Osteoblast (primary cell): ENCODE measurements around the gene DDN. TPM values are rescaled to one million over a fixed set of nuclear protein-coding genes. Genes with fewer than 3 reads are reported as not detected.

Experiments
- DNase-seq: peaks from one replicate; pipeline ENCODE4 v3.0.0; 2011; ENCODE audit warnings: low spot score, mixed read lengths; ENCODE audit not compliant: insufficient read length; ENCODE audit errors: missing footprints
- H2AFZ ChIP-seq: 2 replicates; pipeline ENCODE4 v1.6.0; 2011; ENCODE audit warnings: mild to moderate bottlenecking, low read length
- H3K27ac ChIP-seq: 2 replicates; pipeline ENCODE4 v1.5.1; 2011; ENCODE audit warnings: mild to moderate bottlenecking, low read depth, low read length, moderate library complexity
- H3K27me3 ChIP-seq: 2 replicates; pipeline ENCODE4 v1.6.0; 2012; ENCODE audit warnings: mild to moderate bottlenecking, control low read depth, inconsistent platforms, low read length, moderate library complexity; ENCODE audit not compliant: insufficient read depth
- H3K36me3 ChIP-seq: 2 replicates; pipeline ENCODE4 v1.5.1; 2011; ENCODE audit warnings: mild to moderate bottlenecking, low read length, control low read depth, moderate library complexity; ENCODE audit not compliant: insufficient read depth
- H3K4me1 ChIP-seq: 2 replicates; pipeline ENCODE4 v1.5.1; 2011; ENCODE audit warnings: mild to moderate bottlenecking, low read length, control low read depth, moderate library complexity; ENCODE audit not compliant: insufficient read depth
- H3K4me2 ChIP-seq: 2 replicates; pipeline ENCODE4 v1.6.0; 2011; ENCODE audit warnings: mild to moderate bottlenecking, low read length; ENCODE audit not compliant: insufficient read depth
- H3K4me3 ChIP-seq: fragments of 200-600 bp; sonication (generic); 3 replicates; pipeline ENCODE4 v1.5.1; 2012; ENCODE audit warnings: mild to moderate bottlenecking, low read length, inconsistent platforms; ENCODE audit not compliant: insufficient read depth
- H3K79me2 ChIP-seq: 2 replicates; pipeline ENCODE4 v1.6.0; 2012; ENCODE audit warnings: mild to moderate bottlenecking, low read length, control low read depth, inconsistent platforms; ENCODE audit not compliant: insufficient read depth
- H3K9me3 ChIP-seq: 2 replicates; pipeline ENCODE4 v1.5.1; 2011; ENCODE audit warnings: low read depth, low read length, control low read depth
- H4K20me1 ChIP-seq: 2 replicates; pipeline ENCODE4 v1.6.0; 2012; ENCODE audit warnings: mild to moderate bottlenecking, low read length, control low read depth; ENCODE audit not compliant: insufficient read depth
- CTCF ChIP-seq: IDR thresholded peaks from 2 replicates; pipeline ENCODE4 v1.5.1; 2011; ENCODE audit warnings: mild to moderate bottlenecking, low read depth, low read length, moderate library complexity; ENCODE audit errors: extremely low read depth
- total RNA-seq: library from RNA; depleted of rRNA; stranded (reverse); fragments of >200 nt; gene quantifications from 2 replicates; pipeline ENCODE4 v1.2.3, GENCODE V29; 2012

DDN gene
- total RNA-seq, 1 donor, result under 0.01 TPM

- no peaks in the 10 kb centered on the region for H3K27me3 ChIP-seq
- H3K36me3 ChIP-seq, result peaks cover 85% of the 10 kb centered on the region
- H2AFZ ChIP-seq, result no peak overlapping the region
Observed at GRCh38 chr12:49032679-49033447, 33.7 kb upstream of the DDN start.

GRCh38 chr12:49032276-49032675, 33.1 kb upstream of the DDN start:
- DNase-seq, result no peak
- Histone ChIP-seq H3K36me3 (peaks cover 85% of the 10 kb centered on the region), H2AFZ (no peak overlapping the region), H3K4me3 (no peak overlapping the region), H3K9me3 (no peaks in the 10 kb centered on the region), H3K4me2 (no peak overlapping the region), H3K27me3 (no peaks in the 10 kb centered on the region), H3K27ac (no peak overlapping the region), H3K79me2 (peaks cover 9% of the 10 kb centered on the region), H3K4me1 (no peaks in the 10 kb centered on the region), H4K20me1 (peaks cover 20% of the 10 kb centered on the region)
- no peak for TF ChIP-seq CTCF

More at GRCh38 chr12:49032679-49033447, 33.7 kb upstream of the DDN start:
- Histone ChIP-seq H3K27ac (no peak overlapping the region), H3K9me3 (no peaks in the 10 kb centered on the region), H4K20me1 (peaks cover 23% of the 10 kb centered on the region), H3K79me2 (peaks cover 10% of the 10 kb centered on the region), H3K4me1 (no peaks in the 10 kb centered on the region), H3K4me2 (no peak overlapping the region), H3K4me3 (no peak overlapping the region)
- DNase-seq, result peak; percentile 66
- no peak for TF ChIP-seq CTCF

- no peaks in the 10 kb centered on the region for H3K9me3 ChIP-seq
- no peak for TF ChIP-seq CTCF
- peak; percentile 45 for DNase-seq
- no peaks in the 10 kb centered on the region for H3K4me1 ChIP-seq
- no peaks in the 10 kb centered on the region for H3K27me3 ChIP-seq
- H4K20me1 ChIP-seq, result peaks cover 15% of the 10 kb centered on the region
- H3K4me3 ChIP-seq, result no peak overlapping the region
- H2AFZ ChIP-seq, result no peak overlapping the region
- peaks cover 4% of the 10 kb centered on the region for H3K79me2 ChIP-seq
- no peak overlapping the region for H3K27ac ChIP-seq
- no peak overlapping the region for H3K4me2 ChIP-seq
- peaks cover 85% of the 10 kb centered on the region for H3K36me3 ChIP-seq
Observed at GRCh38 chr12:49031573-49032161, 32.5 kb upstream of the DDN start.

- H3K4me2 ChIP-seq, result no peak overlapping the region
- H3K27ac ChIP-seq, result no peak overlapping the region
- H4K20me1 ChIP-seq, result peaks cover 18% of the 10 kb centered on the region
- no peaks in the 10 kb centered on the region for H3K9me3 ChIP-seq
- DNase-seq, result peak; percentile 69
- no peaks in the 10 kb centered on the region for H3K27me3 ChIP-seq
- no peaks in the 10 kb centered on the region for H3K4me1 ChIP-seq
- H3K79me2 ChIP-seq, result peaks cover 6% of the 10 kb centered on the region
- TF ChIP-seq CTCF, result no peak
- H2AFZ ChIP-seq, result no peak overlapping the region
- H3K36me3 ChIP-seq, result peaks cover 88% of the 10 kb centered on the region
- H3K4me3 ChIP-seq, result no peak overlapping the region
Observed at GRCh38 chr12:49030714-49031572, 31.8 kb upstream of the DDN start.
